Mesenteric fat pad (tissue), 1 donor: ENCODE results near the gene CENPP. TPM values are rescaled to one million over a fixed set of nuclear protein-coding genes. Genes with fewer than 3 reads are reported as not detected.

Experiments used
- DNase-seq: peaks from one replicate; pipeline ENCODE4 v3.0.0-alpha.2; 2020; ENCODE audit warnings: low spot score
- total RNA-seq: library from RNA; stranded (reverse); fragmentation: NEBNext Ultra II Directional; extraction: Animal tissue kit (Norgen Biotek cat#: 25700); gene quantifications from one replicate; pipeline ENCODE4 v1.2.1, GENCODE V29; 2021
- donor health status: DM: yes; HTN: yes; CAD: no.

CENPP gene
- total RNA-seq, 1 donor from 2014 or later = 4.0 TPM

DNA sequence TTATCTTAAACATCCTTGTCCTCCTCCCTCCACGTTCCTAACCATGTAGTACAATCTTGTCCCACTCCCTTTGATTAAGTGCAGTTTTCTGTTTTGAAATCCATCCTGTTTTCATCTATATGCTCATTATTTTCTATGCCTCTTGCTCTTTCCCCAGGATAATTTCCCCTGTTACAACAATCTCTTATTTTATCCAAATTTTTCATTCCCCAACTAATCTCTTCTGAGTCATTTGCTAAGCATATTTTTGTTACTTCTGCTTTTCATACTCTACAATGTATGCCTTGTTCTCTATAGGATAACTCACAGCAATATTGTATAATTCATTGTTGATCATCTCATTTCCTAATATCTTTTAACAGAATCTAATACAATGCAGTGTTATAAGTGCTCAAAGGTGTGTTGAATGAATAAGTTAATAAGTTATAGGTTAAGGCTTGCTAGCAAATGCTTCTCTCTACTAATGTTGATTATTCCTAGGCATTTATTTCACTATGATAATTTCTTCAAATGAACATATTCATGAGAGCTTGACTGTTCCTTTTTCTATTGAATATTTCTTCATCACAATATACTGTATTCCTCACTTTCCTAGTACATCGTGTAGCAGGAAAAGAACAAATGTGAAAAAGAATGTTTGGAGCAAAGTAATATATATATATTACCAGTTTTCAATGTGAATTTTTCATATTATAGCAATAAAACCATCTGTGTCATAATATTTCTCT is 97.0 kb downstream of the CENPP start:
- DNase-seq = no peak

DNA sequence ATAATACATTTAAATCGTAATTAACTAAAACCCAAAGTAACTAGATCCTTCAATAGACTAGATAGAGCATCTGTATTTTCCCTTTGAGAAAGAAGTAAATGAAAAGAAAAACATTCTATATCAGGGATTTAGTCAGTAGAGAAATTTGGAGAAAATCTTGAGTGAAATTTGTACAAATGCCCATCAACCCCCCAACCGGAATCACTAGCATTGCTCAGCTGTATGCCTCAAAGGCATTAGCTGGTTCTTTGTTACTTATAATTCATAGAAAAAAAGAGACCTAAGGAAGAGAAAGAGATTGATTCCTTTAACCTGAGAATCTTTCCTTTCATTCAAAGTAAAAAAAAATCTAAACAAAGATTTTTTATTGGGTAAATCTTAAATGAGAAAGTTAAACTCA is 97.9 kb downstream of the CENPP start:
- no peak for DNase-seq

DNA sequence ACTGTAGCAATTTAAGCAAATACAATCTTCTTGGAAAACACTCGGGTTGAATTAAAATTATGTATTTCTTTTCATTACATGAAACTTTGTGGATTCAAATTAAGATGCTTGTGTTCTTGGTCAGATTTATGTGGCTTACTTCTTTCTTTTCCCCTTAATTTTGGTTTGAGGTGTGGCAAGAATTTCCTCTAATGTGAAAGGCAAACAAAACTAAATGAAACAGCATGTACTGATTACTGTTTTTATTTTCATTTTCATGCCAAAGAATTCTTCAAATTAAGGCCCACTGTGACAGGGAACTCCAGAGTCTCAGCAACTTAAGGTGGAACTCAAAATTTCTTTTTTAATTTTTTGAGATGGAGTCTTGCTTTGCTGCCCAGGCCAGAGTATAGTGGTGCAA is 98.6 kb downstream of the CENPP start, which contains the start of gene OMD:
OMD (minus strand) TSS at position 132 of the 400 bp plus-strand sequence. CDS start 6,913 bp downstream, outside the sequence.
- no peak for DNase-seq

DNA sequence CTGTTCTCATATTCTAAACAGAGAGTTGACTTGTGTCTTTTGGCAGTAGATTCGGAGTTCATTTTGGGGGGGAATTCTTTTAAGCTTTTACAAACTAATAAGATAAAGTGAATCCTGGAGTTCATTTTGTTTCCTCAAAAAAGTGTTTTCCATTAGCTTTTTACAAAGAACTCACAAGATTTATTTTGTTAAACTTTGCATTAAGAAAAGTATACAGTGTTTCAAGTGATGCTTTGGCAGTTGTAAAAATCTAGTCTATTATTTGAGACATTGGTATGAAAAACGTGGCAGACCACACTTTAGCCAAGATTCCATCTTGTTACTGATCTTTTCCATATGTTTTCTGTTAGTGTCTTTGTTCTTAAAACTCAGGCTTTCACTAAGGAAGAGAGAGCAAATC is 99.7 kb downstream of the CENPP start:
- DNase-seq = no peak

DNA sequence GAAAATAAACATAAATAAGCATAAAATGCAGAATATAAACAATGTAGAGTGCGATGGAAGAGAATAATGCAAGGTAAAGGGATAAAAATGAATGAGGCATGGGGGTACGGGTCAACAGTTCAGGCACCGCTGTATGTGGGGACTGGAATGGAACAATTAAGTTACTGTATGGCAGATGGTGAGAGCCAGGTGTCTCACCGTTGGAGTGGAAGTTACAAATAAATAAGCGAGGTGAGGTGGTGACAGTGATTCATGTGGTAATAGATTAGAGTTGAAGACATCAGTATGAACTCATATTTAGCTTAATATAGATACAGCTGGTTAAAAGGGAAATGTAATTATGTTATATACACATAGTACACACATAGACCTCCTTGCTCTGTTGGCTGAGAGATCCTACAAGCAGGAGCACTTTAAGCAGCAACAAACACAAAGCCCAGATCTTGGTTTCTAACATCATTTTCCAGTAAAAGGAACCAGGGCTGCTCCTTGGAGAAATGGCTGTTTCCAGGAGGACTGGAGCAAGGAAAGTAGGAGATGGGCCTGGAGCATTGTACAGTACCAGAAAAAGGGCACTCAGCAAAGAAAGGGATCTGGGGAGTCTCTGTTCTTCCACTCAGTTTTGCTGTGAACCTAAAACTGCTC is 100.9 kb downstream of the CENPP start:
- DNase-seq = no peak

DNA sequence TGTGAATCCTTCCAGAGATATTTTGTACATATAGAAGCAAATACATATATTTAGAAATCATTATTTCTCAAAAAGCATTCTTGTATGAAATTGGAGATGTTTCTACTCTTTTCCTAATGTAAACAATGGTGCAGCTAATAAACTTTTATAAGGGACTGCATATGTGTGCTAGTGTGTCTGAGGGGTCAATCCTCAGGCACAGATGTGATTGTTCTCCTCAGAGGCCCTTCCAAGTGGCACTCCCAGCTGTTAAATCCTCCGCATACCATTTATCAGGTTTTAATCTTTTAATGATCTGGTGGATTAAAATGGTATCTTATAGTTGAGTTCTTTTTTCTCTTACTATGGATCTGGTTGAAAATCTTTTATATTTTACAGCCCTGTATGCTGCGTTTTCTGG is 104.1 kb downstream of the CENPP start:
- DNase-seq = no peak

- DNase-seq = no peak
Measured at GRCh38 chr9:92432350-92432749, 106.6 kb downstream of the CENPP start.

DNA sequence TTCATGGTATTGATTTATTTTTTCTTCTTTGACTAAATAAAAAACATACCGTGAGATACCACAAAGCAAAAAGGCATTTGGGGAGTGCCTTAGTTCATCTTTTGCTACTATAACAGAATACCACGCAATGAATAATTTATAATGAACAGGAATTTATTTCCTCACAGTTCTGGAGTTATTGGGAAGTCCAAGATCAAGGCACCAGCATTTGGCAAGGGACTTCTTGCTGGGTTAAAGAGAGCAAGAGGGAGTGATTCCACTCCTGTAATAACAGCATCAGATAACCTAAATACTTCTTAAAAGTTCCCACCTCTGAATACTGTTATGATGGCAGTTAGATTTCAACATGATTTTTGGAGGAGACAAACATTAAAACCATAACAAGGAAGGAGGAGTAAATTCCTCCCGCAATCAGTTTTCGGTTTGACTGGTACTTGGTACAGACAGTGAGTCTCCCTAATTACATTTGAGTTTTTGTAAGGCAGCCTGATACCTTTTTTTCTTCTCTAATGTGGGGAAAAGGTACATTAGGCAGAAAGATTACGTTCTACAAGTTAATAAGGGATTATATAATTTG is 107.3 kb downstream of the CENPP start:
- DNase-seq = no peak

DNA sequence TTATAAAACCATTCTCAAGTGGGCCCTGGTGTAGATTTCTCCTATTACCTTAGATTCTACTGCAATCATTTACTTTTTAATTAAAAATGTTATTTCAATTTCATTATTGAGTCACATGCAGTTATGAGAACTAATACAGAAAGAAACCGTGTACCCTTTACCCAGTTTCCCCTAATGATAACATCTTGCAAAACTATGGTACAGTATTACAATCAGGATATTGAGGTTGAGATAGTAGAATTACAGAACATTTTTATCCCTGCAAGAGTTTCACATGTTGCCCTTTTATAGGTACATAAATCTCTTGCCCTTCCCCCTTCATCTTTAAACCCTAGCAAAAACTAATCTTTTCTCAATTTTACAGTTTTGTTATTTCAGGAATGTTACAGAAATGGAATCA is 109.5 kb downstream of the CENPP start:
- no peak for DNase-seq

DNA sequence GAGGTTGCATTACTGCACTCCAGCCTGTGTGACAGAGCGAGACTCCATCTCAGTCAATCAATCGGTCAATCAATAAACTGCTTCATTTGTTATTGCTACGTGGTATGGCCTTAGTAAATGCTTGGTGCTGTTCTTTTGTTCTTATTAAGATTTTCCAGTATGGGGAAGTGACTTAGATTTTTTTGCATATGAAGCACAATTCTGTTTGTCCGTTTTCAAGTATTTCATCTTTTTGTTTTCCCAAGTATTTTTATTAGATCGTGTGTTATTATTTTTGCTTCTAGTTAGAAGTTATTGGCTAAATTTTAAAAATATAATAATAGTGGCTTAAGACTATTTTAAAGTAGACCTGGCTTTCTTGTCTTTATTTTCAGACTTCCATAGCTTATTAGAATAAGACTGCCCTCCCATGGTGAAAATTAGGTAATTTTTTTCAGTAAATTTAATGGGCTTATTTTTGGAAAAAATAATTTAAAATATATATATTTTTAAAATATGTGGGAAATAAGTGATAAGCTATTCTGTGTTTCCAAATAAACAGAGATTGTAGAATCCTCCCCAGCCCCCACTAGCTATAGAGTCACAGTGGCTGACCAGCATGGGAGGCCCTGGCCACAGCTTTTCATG is 113.3 kb downstream of the CENPP start:
- DNase-seq = no peak

DNA sequence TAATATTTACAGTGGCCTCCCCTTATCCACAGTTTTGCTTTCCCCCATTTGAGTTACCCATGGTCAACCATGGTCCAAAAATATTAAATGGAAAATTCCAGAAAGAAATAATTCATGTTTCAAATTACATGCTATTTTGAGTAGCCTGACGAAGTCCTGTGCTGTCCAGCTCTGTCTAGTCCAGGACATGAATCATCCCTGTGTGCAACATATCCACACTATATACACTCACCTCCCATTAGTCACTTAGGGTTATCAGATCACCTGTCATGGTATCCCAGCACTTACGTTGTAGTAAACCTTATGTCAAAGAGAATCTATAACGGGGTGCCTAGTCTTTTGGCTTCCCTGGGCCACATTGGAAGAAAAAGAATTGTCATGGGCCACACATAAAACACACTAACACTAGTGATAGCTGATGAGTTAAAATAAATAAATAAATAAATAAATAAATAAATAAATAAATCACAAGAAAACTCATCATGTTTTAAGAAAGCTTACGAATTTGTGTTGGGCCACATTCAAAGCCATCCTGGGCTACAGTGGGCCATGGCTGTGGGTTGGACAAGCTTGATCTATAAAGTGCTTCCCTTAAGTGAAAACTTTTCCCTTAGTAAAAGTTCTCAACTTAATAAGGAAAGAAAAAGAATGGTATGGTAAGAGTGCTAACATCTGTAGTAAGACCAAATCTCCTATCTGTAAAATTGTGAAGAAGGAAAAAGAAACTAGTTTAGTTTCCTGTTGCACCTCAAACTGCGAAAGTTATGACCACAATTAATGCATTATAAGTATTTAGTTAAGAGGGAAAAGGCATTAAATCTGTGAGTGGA is 114.4 kb downstream of the CENPP start:
- no peak for DNase-seq

DNA sequence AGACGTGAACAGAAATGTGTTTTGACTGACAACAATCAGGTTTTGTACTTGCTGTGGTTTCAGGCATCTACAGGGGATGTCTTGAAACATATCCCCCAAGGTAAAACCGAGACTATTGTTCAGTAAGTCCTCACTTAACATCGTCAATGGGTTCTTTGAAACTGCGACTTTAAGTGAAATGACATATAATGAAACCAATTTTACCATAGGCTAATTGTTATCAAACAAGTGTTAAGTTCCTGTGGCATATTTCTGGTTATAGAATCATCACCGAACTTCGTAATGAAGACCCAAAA is 114.9 kb downstream of the CENPP start:
- no peak for DNase-seq

DNA sequence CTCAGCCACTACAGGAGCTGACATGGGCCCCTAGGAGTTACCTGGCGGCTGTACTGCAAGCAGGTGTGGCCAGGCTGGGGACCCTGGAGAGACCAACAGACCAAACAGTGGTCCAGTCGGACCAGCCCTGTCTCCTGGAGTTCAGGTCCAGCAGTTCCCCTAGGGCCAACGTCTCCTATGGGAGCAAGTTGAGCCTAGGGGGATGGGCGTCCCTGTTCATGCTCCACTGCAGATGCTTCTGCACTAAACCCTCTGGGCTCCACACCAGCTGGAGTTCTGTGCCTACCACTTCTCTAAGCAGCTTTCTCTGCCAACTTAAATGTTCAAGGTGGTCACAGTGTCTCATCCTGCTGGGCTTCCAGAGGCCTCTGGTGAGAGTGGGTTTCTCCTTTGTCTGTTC is 119.1 kb downstream of the CENPP start:
- DNase-seq = no peak

- DNase-seq = no peak
Measured at GRCh38 chr9:92446536-92446935, 120.8 kb downstream of the CENPP start.

- no peak for DNase-seq
Measured at GRCh38 chr9:92455217-92455616, 129.5 kb downstream of the CENPP start.

DNA sequence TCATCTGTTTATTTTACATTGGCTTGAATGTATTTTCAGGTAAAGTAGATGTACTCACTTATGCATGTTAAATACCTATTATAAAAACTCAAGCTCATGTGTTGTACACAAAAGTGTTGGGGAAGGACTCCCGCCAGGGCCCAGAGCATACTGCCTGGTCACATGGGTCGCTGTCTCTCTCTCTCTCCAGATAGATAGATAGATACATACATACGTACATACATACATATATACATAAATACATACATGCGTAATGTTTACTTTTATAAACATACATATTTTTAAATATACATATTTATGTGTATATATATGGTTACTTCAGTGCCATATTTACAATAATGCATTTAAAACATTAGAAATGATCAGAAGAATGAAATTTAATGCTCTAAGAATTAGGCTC is 131.8 kb downstream of the CENPP start:
- DNase-seq = no peak

DNA sequence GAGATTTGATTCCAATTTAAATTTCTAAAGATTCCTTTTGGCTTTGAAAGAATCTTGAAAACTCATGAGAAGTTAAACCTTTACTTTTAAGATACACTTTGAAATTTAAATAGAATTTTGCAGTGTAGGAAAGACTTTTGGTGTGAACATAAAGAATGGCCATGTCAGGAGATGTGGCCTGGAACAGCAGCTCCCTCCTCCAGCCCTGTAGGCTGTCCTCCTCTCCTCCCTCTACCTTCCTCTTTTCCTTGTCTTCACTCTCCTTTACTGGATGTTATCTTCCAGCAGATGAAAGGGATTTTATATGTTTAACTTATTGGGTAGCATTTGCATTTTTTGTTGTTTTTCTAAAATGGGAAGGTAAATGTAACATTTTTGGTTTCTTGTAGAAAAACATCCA is 137.6 kb downstream of the CENPP start:
- DNase-seq = no peak

GRCh38 chr9:92463984-92464383 is 138.2 kb downstream of the CENPP start:
- no peak for DNase-seq

DNA sequence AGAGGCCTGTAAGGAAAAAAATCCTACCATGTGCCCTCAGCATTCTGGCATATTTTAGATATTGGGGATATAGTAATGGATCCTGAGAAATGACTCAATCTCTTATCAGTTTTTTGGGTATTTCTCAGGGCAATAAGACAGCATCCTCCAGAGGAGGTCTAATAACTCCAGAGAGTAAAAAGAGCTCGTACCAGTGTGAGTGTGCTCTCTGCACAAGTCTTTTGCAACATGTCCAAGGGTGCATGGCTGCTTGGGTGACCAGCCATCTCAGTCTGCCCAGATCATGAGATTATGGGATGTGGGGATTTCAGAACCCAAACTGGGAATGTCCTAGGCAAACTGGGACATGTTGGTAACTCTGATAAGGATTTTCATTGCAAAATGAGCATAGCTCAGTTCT is 141.3 kb downstream of the CENPP start:
- DNase-seq = no peak

DNA sequence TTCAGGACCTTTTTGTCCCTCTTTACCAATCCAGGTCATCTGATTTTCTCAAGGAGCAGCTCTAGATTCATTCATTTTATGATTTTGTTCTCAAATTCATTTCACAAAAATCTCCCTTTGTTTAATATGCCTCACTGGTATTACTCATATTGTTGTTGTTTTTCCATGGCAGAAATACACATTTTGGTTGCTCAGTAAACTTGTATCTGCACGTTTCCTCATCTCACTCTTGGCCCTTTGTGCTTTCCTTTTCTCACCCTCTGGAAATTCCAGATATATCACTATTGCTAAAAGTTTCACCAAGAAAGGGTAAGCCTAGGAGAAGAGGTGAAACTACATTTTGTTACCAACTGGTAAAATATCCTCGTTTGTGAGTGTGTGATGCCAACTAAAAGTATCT is 141.8 kb downstream of the CENPP start:
- DNase-seq = no peak

DNA sequence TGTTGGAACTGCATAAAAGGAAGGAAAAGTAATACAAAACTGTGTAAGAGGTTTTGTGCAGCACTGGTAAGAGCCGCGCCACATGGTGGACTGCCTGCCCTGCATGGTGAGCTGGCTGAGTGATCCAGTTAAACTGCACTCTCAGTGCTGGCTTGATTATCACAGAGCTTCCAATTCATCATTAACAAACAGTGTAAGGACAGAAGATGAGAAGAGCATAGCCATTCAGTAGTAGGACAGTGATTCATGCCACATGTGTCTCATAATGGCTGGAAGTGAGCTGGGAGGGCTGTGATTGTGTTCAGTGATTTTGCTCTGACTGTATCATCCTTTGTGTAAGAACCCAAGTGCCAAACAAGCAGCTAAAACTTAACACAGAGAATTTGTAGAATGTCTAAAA is 142.5 kb downstream of the CENPP start:
- no peak for DNase-seq

- DNase-seq = no peak
Measured at GRCh38 chr9:92474587-92474986, 148.8 kb downstream of the CENPP start.
